HG02840 (cell line): ENCODE results near the gene PTPRF.
"Not testable (repeated sequence)": the region's sequence is repeated elsewhere in the genome, so short reads cannot be mapped to it uniquely, and the experiment has no call there.

Source experiments
- ATAC-seq: cut with Tn5 transposase; IDR thresholded peaks from one replicate; pipeline ENCODE4 v1.9.1; 2021; ENCODE audit warnings: mild to moderate bottlenecking, moderate library complexity, moderate number of reproducible peaks; ENCODE audit not compliant: unreplicated experiment, low FRiP score

The PTPRF gene

GRCh38 chr1:43619996-43620920 lies 89.6 kb downstream of the PTPRF start:
- ATAC-seq, result no peak

- no peak for ATAC-seq
These were observed 90.3 kb downstream of the PTPRF start for GRCh38 chr1:43620956-43621355.

- ATAC-seq, result no peak
These were observed 90.7 kb downstream of the PTPRF start for GRCh38 chr1:43621386-43621785.

GRCh38 chr1:43621861-43622260 lies 91.2 kb downstream of the PTPRF start:
- ATAC-seq, result no peak

GRCh38 chr1:43622471-43622870 lies 91.8 kb downstream of the PTPRF start:
- ATAC-seq, result no peak

GRCh38 chr1:43622901-43623780 lies 92.5 kb downstream of the PTPRF start:
- no peak for ATAC-seq

- no peak for ATAC-seq
These were observed 94.5 kb downstream of the PTPRF start for GRCh38 chr1:43625063-43625780.

- ATAC-seq, result no peak
These were observed 101.5 kb downstream of the PTPRF start for GRCh38 chr1:43632135-43632670.

- no peak for ATAC-seq
These were observed 104.0 kb downstream of the PTPRF start for GRCh38 chr1:43634721-43635120.

- ATAC-seq, result no peak
These were observed 105.4 kb downstream of the PTPRF start for GRCh38 chr1:43636006-43636641.

GRCh38 chr1:43637267-43637666 lies 106.6 kb downstream of the PTPRF start:
- ATAC-seq, result no peak

GRCh38 chr1:43638381-43638780 lies 107.7 kb downstream of the PTPRF start:
- ATAC-seq, result not testable (repeated sequence)

- no peak for ATAC-seq
These were observed 109.5 kb downstream of the PTPRF start for GRCh38 chr1:43639976-43640794.

- no peak for ATAC-seq
These were observed 113.9 kb downstream of the PTPRF start for GRCh38 chr1:43644558-43644957.

- no peak for ATAC-seq
These were observed 114.8 kb downstream of the PTPRF start for GRCh38 chr1:43645461-43645860.

GRCh38 chr1:43647331-43647730 lies 116.6 kb downstream of the PTPRF start:
- not testable (repeated sequence) for ATAC-seq

GRCh38 chr1:43648221-43648847 lies 117.7 kb downstream of the PTPRF start:
- ATAC-seq, result no peak

GRCh38 chr1:43648876-43649477 lies 118.3 kb downstream of the PTPRF start:
- ATAC-seq, result no peak
